Left ventricle myocardium inferior (tissue), 1 donor: ENCODE results near the gene RBM4B. TPM values are rescaled to one million over a fixed set of nuclear protein-coding genes. Genes with fewer than 3 reads are reported as not detected.

ENCODE experiments used
- DNase-seq: peaks from one replicate; pipeline ENCODE4 v3.0.0-alpha.2; 2020
- H3K27ac ChIP-seq: fragments of 200-600 bp; replicated peaks from 2 replicates; pipeline ENCODE4 v1.8.0; 2021
- H3K27me3 ChIP-seq: fragments of 200-600 bp; 2 replicates; pipeline ENCODE4 v1.8.0; 2021; ENCODE audit warnings: low read depth
- H3K36me3 ChIP-seq: fragments of 200-600 bp; 2 replicates; pipeline ENCODE4 v1.8.0; 2021
- H3K4me1 ChIP-seq: fragments of 200-600 bp; 2 replicates; pipeline ENCODE4 v1.8.0; 2021
- H3K4me3 ChIP-seq: fragments of 200-600 bp; 2 replicates; pipeline ENCODE4 v1.8.0; 2021; ENCODE audit warnings: mild to moderate bottlenecking, moderate library complexity
- H3K9me3 ChIP-seq: fragments of 200-600 bp; replicated peaks from 2 replicates; pipeline ENCODE4 v1.8.0; 2021
- CTCF ChIP-seq: fragments of 200-600 bp; IDR thresholded peaks from 2 replicates; pipeline ENCODE4 v1.8.0; 2021; ENCODE audit warnings: antibody characterized with exemption, mild to moderate bottlenecking, borderline replicate concordance
- intact Hi-C: fragments of 100-400 bp; cut with micrococcal nuclease; formaldehyde crosslinking; loops from one replicate; pipeline ENCODE4 v1.11.0; 2022
- total RNA-seq: library from RNA; stranded (reverse); fragmentation: NEBNext Ultra II Directional; extraction: Animal tissue kit (Norgen Biotek cat#: 25700); gene quantifications from one replicate; pipeline ENCODE4 v1.2.1, GENCODE V29; 2021
- donor health status: DM: no; HTN: yes; CAD: no; lungs with severe emphysema.

The RBM4B gene
- total RNA-seq, 1 donor from 2014 or later, result 11.8 TPM

DNA sequence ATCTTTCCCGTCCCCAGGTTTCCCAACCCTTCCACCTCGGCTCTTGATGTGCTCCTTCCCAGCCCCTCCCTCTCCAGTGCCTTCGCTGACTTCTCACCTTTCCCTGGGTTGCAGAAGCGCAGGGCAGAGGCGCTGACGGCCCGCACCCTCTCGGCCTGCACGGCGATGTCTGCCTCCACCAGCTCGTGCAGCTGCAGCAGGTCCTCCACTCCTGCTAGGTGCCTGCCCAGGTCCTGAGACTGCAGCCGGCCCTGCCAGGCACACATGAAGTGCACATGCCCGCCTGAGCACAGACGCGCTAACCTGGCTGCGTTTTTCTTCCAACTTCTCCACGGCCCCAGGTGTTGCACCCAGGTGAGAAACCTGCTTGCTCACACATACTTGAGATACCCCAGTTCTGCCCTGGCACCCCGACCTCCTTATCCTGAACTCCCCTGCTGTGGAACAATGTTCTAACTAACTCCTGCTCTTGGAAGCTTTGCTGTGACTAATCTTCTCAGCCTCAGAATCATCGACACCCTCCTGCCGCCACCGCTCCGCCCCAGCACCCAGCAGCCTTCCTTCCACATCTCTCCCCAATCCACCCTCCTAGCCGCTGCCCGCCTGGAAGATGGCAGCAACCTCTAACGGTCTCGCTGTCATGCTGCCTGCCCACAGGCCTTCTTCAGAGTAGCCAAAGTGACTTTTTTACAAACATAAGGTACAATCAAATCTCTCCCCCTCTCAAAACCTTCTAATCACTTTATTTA, 28.1 kb upstream of the RBM4B start:
- no peaks in the 10 kb centered on the region for H3K4me1 ChIP-seq
- H3K4me3 ChIP-seq, result no peak overlapping the region
- no peaks in the 10 kb centered on the region for H3K9me3 ChIP-seq
- TF ChIP-seq CTCF, result no peak
- H3K36me3 ChIP-seq, result no peaks in the 10 kb centered on the region
- no peak for DNase-seq
- H3K27me3 ChIP-seq, result no peaks in the 10 kb centered on the region
- intact Hi-C loops, result no loop called here
- H3K27ac ChIP-seq, result no peak overlapping the region

GRCh38 chr11:66704659-66705360, 27.1 kb upstream of the RBM4B start:
- Histone ChIP-seq H3K27ac (no peak overlapping the region), H3K9me3 (peaks cover 9% of the 10 kb centered on the region)
- intact Hi-C loops, result no loop called here

GRCh38 chr11:66701432-66702240, 23.9 kb upstream of the RBM4B start:
- no peak overlapping the region for H3K27ac ChIP-seq
- H3K4me1 ChIP-seq, result no peaks in the 10 kb centered on the region
- no peaks in the 10 kb centered on the region for H3K36me3 ChIP-seq
- TF ChIP-seq CTCF, result no peak
- H3K27me3 ChIP-seq, result no peaks in the 10 kb centered on the region
- no peak overlapping the region for H3K4me3 ChIP-seq
- intact Hi-C loops, result no loop called here
- DNase-seq, result no peak
- peaks cover 18% of the 10 kb centered on the region for H3K9me3 ChIP-seq

More at GRCh38 chr11:66704659-66705360, 27.1 kb upstream of the RBM4B start:
- no peak for TF ChIP-seq CTCF
- H3K36me3 ChIP-seq, result no peaks in the 10 kb centered on the region
- DNase-seq, result no peak
- no peaks in the 10 kb centered on the region for H3K4me1 ChIP-seq
- no peaks in the 10 kb centered on the region for H3K27me3 ChIP-seq
- H3K4me3 ChIP-seq, result no peak overlapping the region

DNA sequence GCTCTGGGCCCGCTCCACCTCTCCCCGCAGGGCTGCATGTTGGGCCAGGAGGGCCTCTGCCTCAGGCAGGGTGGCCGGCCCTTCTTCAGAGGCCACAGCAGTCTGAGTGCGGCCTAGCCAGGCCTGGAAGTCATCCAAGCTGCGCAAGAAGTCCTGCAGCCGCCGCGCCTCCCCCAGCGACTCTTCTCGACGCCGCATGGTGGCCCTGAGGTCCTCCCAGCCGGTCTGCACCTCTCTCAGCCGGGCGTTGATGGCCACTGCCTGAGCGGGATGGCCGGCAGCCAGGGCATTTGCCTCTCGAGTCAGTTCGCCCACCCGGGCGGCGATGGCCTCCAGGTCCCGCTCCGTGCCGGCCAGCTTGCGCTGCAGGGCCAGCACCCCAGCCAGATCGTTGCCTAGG, 23.1 kb upstream of the RBM4B start:
- TF ChIP-seq CTCF, result no peak
- Histone ChIP-seq H3K4me1 (no peaks in the 10 kb centered on the region), H3K27ac (no peak overlapping the region), H3K36me3 (no peaks in the 10 kb centered on the region), H3K9me3 (peaks cover 18% of the 10 kb centered on the region), H3K4me3 (no peak overlapping the region), H3K27me3 (no peaks in the 10 kb centered on the region)
- intact Hi-C loops, result no loop called here
- DNase-seq, result no peak

DNA sequence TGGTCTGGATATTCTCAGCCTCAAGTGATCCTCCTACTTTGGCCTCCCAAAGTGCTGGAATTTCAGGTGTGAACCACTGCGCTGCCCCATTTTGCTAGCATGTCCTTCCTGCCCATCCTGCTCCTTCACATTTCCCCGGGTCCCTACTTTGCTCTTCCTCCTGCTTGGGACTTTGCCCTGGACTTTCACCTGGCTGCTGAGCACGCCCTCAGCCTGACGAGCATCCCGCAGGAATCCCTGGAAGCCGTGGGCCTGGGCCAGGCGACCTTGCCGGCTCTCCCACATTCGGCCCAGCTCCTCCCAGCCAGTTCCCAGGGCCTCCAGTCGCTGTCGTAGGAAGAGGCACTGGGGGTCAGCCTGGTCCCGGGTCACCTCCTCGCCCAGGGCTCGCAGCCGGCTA, 22.6 kb upstream of the RBM4B start:
- no peak for DNase-seq
- intact Hi-C loops, result no loop called here
- H3K36me3 ChIP-seq, result no peaks in the 10 kb centered on the region
- H3K27ac ChIP-seq, result no peak overlapping the region
- no peaks in the 10 kb centered on the region for H3K4me1 ChIP-seq
- H3K4me3 ChIP-seq, result no peak overlapping the region
- no peaks in the 10 kb centered on the region for H3K27me3 ChIP-seq
- TF ChIP-seq CTCF, result no peak
- H3K9me3 ChIP-seq, result peaks cover 18% of the 10 kb centered on the region
